Measurements from ENCODE around the gene LRRC36.
"Not testable (repeated sequence)": the region's sequence is repeated elsewhere in the genome, so short reads cannot be mapped to it uniquely, and the experiment has no call there.

LRRC36 gene

DNA sequence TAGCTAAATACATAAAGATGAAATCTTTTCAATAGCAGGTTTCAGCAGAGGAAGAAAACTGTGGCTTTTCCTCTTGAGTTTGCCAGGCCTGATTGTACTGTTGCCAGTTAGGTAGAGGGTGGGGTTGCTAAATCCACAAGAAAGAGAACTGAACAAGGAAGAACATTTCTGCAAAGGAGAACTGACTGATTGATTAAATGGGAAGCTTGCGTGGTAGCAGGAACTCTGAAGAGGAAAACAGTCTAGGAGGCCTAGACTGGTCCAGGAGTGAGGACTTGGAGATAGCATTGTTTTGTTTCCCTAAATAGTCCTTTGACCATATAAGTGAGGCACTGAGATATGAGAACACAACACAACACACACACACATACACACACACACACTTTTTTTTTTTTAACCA is 18.8 kb downstream of the LRRC36 start:
- DNase-seq (ENCODE audit: low spot score), result no peak

- no peak for DNase-seq (ENCODE audit: low spot score)
Measured at GRCh38 chr16:67346341-67346740, 19.7 kb downstream of the LRRC36 start.

DNA sequence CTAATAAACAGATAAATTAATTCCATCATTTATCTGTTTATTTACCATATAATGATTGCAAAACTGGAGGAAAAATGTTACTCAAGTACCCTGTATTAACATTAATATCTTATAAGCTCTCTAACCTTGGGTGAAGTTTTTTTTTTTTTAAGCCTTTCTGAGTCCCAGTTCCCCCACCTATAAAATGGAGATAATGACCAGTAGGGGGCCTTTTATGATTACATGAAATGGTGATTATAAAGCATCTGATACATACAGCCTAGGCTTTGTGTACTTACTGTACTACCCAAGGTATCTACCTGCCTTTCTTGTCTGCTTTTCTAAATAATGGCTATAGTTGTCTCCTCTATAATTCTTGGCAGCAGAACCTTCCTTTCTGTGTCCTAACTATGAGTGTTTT is 22.6 kb downstream of the LRRC36 start:
- peak; percentile 11 for DNase-seq (ENCODE audit: low spot score)

GRCh38 chr16:67350324-67350723 is 23.7 kb downstream of the LRRC36 start:
- DNase-seq (ENCODE audit: low spot score), result no peak

DNA sequence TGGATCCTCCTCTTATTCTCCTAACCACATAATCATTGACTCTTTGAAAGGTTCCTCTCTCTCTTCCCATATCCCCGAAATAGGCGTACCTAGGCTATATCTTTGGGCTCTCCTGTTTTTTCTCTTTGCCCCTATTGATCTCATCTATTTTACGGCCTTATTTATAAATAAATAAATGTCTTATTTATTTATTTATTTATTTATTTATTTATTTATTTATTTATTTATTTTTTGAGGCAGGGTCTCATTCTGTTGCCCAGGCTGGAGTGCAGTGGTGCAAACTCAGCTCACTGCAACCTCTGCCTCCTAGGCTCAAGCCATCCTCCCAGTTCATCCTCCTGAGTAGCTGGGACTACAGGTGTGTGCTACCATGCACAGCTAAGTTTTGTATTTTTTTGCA is 25.8 kb downstream of the LRRC36 start:
- not testable (repeated sequence) for DNase-seq (ENCODE audit: low spot score)

GRCh38 chr16:67356396-67356795 is 29.8 kb downstream of the LRRC36 start:
- no peak for DNase-seq (ENCODE audit: low spot score)

GRCh38 chr16:67357561-67357960 is 30.9 kb downstream of the LRRC36 start:
- no peak for DNase-seq (ENCODE audit: low spot score)

DNA sequence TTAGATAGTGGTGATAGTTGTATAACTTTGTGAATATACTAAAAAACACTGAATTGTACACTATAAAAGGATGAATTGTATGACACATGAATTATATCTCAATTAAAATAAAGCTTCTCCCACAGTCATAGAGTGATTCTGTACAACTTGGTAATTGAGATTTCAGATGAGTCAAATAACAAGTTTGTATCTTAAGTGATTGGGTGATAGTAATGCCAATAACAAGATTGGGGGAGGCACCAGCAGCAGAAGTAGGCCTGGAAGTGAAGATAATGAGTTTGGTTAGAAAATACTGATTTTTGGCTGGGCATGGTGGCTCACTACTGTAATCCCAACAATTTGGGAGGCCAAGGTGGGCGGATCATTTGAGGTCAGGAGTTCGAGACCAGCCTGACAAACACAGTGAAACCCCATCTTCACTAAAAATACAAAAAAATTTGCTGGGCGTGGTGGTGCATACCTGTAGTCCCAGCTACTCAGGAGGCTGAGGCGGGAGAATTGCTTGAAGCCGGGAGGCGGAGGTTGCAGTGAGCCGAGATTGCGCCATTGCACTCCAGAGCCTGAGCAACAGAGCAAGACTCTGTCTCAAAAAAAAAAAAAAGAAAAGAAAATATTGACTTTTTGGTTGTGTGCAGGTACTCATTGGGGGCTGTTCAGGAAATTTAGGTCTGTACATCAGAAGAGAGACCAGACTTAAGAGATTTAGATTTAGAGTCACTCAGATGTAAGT is 33.1 kb downstream of the LRRC36 start:
- DNase-seq (ENCODE audit: low spot score), result not testable (repeated sequence)

GRCh38 chr16:67361038-67361437 is 34.4 kb downstream of the LRRC36 start:
- DNase-seq (ENCODE audit: low spot score), result no peak

DNA sequence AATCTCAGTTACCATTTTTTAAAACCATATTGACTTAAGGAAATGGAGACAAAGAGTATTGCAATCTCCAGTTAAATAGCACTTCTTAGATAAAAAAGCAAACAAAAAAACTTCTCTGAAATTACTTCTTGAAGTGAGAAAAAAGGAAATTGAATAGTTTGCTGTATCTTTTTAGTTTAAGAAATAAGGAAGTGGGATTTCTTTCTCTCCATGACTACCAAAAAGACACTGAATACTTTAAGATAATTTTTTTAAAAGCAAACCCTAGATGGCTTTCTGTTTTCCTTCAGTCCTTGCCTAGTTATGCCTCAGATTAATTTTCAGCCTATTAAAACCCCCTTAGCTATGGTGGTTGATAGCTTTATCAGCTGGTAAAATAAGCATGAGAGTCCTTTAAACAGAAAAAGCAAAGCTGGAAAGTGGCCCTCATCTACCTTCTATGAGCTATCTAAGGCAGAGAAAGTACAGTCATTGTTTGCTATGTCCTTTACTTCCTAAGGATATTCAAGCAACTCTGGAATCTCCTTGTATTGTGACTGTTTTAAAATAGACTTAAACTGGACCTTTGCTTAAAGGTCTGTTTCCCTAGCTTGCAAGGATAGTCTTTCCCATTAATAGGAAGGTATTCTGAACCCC is 38.1 kb downstream of the LRRC36 start:
- DNase-seq (ENCODE audit: low spot score), result no peak

GRCh38 chr16:67370661-67371060 is 44.0 kb downstream of the LRRC36 start:
- no peak for DNase-seq (ENCODE audit: low spot score)

DNA sequence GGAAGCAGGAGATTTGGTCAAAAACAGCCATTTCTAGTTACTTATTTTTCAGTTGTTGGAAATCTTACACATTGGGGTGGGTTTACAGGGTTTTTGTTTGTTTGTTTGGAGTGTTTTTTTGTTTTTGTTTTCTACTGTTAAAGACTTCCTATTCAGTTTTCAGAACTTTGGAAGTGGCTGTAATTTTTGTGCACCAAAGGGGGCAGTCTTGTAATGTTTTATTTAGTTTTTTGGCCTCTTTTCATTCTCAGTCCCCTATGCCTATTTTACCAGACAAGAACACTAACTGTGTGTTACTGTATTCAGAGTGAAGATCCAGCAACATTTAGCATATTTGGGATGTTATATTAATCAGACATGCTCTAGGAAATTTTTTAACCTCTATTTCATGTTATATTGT is 46.0 kb downstream of the LRRC36 start:
- DNase-seq (ENCODE audit: low spot score), result no peak

DNA sequence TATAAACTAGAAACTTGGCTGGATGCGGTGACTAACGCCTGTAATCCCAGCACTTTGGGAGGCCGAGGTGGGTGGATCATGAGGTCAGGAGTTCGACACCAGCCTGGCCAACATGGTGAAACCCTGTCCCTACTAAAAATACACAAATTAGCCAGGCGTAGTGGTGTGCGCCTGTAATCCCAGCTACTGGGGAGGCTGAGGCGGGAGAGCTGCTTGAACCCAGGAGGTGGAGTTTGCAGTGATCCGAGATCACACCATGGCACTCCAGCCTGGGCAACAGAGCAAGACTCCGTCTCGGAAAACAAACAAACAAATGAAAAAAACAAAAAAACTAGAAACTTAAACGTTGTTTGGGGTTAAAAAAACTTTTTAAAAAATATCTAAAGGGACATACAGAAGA is 49.4 kb downstream of the LRRC36 start:
- not testable (repeated sequence) for DNase-seq (ENCODE audit: low spot score)

- DNase-seq (ENCODE audit: low spot score), result no peak
Measured at GRCh38 chr16:67378642-67379041, 52.0 kb downstream of the LRRC36 start.

GRCh38 chr16:67383284-67383683 is 56.7 kb downstream of the LRRC36 start:
- no peak for DNase-seq (ENCODE audit: low spot score)

GRCh38 chr16:67384778-67385510 is 58.3 kb downstream of the LRRC36 start:
- DNase-seq (ENCODE audit: low spot score), result no peak

DNA sequence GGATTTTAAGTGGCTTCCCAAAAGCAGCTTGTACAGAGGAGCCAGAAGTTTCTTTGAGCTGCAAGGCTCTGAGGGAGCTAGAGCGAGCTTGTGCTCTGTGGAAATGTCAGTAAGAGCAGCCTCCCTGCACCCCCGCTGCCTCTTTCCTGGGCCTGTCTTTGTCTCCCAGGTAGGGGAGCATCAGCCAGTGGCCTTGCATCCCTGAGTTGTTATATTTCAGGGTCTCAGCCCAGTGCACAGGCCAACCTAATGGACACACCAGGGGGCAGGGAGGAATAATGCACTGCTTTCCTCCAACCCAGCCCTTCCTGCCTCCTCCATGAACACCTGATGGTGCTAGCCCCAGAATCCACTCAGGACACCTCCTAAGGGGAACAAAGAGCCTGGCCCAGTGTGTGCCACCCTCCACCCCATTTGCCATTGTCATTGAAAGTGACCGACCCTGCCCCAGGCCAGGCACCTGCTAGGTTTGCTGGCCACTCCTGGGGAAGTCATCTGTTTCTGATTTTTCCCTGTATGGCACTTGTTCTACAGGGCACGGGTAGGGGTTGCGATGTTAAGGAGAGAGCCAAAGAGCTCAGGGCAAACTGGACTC is 60.3 kb downstream of the LRRC36 start:
- no peak for DNase-seq (ENCODE audit: low spot score)

DNA sequence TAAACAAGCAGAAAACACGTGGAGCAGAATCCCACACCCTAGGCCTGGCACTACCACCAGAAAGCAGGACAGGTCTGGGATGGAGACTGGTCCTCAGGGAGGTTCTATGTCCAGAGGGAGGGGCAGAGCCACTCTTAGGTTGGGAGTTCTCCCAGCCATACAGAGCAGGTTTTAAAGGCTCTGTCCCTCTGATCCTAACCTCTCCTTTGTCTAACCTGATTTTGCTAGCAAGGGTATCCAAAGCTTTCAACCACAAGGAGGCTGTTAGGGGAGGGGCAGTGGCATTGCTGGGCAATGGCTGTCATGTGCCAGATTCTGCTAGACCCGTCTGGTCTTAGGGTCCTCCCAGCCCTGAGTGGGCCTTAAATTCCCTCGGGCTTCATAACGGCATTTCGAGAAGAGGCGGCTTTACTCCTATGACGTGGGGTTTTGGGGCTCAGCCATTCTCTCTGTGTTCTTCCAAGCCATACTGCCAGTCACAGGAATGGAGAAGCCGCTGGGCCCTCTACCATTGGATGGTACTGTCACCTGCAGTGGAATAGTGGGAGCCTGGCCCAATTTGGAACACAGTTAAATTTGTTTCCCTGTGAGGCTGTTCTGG is 61.0 kb downstream of the LRRC36 start:
- DNase-seq (ENCODE audit: low spot score), result no peak

DNA sequence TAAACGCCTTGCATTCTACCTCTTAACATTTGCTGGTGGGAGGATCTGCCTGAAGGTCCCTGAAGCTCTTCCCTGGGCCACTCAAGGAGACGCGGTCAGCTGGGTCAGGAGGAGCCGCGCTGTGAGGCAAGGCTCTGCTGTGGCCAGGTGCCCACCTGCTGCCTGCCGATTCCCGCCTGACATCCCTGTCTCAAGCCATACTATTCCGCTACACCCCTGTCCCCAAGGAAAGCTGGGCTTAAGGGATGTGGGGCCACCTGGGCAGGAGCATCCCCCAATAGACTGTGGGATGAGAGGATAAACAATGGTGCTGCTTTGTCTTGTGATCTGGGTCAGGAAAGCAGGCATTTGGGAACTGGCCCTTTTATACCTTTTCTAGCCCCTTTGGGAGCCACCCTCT is 61.6 kb downstream of the LRRC36 start:
- no peak for DNase-seq (ENCODE audit: low spot score)

DNA sequence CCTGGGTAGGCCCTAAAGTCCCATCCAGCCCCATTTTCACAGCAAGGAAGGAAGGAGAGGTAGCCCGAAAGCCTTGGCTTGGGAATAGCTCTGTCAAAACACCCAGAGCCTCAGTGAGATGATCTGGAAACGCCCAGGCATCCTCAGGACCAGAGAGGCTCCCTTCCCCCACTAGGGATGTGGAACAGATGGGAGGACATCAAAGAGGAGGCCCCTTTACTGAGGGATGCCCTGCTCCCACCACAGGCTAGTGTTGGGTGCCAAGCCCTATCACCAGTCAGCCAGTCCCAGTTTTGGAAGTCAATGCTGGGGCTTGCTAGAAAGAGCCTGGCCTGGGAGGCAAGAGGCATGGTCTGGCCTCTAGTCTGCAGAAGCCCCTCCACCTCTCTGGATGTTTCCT is 62.0 kb downstream of the LRRC36 start:
- no peak for DNase-seq (ENCODE audit: low spot score)

DNA sequence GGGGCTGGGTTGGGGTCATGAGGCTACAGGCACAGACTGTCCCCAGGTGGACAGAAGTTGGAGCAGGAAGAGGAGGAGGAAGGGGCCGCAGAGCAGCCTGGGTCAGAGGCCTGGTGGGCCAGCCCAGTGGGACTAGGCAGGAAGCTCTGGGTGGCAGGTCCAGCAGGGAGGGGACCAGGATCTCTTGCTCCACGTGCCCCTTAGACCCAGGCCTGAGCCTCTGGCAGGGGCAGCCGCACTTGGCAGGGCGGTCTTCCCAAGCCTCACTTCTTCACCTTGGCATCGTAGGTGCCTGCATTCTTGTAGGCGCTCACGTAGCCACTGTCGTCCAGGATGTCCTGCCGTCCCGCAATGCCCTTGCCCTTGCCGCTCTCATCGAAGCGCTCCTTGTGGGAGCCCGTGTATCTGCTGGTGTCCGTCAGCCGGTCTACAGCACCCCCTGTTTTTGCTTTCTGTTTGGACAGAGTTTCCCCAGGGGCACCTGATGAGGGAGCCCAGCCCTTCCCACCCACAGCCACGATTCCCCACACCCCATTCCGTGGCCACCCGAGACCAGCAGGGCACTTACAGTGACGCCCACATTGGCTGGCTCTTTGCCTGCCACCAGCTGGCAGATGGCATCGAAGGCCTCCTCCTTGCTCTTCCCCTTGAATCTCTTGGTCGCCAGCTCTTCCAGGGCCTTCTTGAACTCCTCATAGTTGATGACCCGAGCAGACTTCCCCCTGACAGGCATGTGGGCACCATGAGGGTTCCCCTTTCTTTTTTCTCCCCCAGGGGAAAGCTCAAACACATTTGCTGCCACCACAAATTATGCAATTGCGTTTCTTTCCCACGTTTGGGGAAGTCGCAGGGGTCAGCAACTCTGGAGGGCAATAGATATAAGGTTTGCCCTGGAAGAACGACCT is 63.5 kb downstream of the LRRC36 start:
- DNase-seq (ENCODE audit: low spot score), result no peak

All from AG08396 (cell line).